COLO829 (cell line): ENCODE results near the gene C1orf159.
"Not testable (repeated sequence)": the region's sequence is repeated elsewhere in the genome, so short reads cannot be mapped to it uniquely, and the experiment has no call there.

Experiments used
- DNase-seq: peaks from one replicate; pipeline ENCODE4 v3.0.0; 2012; ENCODE audit warnings: low spot score

The C1orf159 gene

DNA sequence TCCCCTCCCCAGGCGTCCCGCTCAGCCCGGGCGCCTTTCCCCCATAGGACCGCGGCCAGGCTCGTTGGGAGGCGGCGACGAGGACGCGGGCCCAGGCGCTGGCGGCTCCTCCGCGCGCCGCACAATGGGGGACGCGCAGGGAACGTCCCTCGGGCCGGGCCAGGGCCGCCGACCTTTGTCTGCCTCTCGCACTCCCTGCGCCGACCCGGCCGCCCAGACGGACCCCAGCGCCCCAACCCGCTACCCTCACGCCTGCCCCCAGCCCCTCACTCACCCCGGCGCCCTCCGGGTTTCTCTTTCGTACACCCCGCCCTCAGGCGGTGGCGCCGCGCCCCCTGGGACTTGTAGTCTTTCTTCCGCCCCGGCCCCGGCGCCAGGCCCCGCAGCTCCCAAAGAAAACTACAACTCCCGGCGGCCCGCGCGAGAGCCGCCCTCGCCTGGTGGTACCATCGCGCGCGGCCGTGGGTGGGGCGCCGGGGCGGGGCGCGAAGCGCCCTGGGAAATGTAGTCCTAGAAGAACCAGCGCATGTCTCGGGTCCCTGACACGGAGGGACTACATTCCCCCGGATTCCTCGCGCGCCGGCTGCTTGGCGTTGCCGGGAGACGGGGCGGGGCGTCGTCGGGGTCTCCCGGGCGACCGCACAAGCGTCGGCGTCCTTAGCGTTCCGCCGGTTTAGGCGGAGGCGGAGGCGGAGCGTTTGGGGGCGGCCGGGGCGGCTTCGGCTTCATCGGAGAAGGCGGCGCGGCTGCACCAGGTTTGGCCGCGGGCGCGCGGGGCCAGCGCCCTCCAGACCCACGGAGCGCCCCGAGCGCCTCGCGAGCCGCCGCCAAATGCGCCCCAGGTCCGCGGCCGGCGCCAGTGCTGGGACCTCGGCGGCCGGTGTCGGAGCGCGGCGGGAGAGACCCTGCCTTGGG lies at the start of gene C1orf159:
Gene C1orf159 (minus strand): TSS at position 304 of the 915 bp plus-strand sequence. CDS start 24,546 bp downstream, outside the sequence.
- DNase-seq = peak; percentile 97

DNA sequence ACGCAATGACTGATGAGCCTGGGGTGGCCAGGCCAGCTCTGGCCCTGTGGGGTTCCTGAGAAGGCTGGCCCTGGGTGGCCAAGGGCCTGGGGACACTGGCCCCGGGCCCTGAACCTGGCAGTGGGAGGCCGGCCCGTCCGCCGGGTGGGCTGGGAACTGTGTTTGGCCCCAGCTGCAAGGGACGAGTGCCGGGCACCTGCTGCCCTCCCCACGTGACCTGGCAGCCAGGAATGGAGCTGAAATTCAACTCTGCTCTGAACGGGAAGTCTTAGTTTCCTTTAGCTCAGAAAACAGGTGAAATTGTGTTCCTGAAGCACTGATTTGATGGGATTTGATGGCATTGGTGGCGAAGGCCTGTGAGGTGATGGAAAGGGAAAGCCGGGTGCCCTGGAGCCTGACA lies 49.6 kb upstream of the C1orf159 start:
- no peak for DNase-seq

DNA sequence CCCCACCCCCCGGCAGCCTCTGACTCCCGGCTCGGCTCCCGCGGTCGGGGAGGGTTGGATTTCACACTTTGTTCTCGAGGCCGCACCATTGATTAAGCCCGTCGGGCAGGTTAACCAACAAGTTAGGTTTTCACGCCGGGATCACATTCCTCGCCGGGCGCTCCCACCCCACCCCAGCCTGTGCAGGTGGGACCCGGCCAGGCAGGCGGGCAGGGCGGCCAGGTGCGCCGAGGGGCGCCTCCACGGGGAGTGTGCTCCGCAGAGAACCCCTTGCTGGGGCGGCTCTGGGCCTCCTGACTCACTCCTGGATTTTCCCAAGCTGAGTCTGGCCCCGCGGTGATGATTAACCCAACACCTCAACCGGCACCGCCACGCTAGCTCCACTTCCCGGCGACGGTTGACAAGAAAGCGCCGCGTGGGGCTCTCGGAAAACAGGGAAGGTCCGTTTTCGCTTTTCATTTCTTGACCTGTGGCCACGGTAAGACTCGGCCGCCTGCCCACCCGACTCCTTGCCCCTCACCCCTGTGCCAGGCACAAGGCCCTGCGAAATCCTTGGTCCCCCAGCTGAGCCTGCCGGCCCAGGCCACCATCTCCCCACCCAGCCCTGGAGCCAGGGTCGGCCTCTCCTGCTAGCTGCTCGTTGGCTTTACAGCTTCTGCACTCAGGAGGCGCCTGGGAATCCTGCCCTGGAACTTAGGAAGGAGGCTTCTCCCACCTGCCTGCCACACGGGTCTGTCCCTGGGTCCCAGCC lies 49.0 kb upstream of the C1orf159 start:
- DNase-seq = no peak

DNA sequence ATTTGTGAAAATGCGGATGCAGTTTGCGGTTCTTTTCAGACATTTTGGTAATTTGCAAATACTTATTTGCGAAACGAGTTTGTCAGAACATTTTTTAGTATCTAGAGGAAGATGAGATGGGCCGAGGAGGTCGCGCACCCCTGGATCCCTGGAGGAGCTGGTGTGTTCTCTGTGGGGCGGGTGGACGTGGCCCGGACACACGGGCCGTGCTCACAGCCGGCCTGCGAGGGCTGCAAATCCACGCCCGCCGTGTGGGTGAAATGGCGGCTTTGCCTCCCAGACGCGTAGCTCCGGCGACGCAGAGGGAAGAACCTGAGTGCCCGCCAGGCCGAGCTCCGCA lies 48.4 kb upstream of the C1orf159 start:
- no peak for DNase-seq

DNA sequence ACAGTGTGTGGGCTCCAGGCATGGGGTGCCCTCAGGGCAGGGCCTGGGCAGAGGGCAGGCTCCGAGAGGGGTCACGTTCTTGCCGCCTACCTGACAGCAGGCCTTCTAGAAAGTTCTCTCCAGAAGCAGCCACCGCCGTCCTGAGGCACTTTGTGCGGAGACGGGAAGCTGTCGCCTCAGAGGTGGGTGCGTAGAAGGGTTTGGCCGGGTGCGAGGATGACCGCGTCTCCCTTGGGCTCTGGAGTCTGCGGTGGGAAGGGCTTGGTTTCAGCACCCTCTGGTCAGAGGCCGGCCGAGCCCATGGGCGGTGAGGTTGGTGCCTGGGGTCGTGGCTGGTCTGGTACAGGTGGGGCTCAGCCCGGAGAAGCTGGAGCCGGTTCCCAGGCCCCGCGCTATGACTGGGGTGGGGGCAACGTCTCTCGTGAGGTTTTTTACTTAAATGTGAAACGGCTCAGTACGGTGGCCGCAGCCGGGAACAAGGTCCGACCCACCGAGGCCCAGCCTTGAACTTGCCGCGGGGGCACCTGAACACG lies 47.7 kb upstream of the C1orf159 start:
- no peak for DNase-seq

DNA sequence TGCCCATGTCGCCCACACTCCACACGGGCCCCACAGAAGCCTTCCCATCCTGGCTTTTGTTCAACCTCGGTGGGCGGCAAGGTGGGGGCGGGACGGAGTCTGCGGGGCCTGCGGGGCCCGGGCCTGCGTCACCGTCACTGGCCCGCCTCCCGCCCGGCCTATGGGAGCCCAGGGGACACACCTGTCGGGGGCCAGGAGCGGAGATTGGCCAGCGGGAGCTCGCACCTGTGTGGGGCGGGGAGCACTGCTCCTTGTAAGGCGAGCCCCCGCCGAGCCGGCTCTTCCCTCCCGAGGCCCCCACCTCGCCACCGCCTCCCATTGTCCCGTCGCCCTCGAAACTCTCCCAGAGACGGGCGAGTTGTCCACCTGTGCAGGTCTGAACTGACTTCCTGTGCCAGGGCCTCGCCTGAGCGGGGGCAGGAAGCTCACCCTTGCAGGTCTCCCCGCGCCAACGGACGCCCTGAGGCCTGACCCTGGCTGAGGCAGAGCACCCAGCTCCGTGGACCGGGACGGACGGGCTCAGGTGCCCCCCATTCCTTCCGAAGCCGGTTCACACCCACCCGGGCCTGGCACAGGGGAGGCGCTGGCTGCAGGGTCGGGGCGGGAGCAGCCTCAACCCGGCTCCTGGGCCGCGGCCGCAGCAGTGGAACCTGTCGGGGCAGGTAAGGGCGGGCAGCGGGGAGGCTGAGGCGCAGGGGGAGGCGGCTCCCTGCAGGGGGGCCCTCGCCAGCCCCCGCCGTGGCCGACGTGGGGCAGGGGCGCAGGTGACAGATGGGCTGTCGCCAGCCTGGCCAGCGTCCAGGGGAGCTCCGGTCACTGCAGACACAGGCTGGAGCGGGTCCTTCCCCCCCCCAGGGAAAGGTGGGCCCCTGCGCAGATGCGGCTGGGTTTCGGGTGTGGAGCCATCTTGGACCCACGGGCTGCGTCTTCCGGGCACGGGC lies 47.0 kb upstream of the C1orf159 start:
- no peak for DNase-seq

DNA sequence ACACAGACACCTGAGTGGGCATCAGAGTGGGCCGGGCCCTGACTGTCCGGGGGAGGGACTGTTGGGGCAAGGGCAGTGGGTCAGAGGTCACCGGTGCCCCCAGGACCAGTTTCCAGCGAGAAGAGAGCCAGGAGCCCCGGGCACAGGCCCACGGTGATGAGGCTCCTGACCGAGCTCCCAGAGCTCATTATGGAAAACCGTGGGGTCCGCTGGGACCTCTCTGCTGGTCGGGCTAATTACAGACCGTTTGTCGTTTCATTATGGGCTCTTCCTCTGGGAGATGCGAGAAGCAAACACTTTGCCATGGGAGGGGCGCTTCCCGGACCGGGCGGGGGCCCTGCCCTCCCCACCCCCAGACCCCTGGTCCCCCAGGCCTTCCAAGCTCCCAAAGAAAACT lies 45.8 kb upstream of the C1orf159 start:
- DNase-seq = no peak

DNA sequence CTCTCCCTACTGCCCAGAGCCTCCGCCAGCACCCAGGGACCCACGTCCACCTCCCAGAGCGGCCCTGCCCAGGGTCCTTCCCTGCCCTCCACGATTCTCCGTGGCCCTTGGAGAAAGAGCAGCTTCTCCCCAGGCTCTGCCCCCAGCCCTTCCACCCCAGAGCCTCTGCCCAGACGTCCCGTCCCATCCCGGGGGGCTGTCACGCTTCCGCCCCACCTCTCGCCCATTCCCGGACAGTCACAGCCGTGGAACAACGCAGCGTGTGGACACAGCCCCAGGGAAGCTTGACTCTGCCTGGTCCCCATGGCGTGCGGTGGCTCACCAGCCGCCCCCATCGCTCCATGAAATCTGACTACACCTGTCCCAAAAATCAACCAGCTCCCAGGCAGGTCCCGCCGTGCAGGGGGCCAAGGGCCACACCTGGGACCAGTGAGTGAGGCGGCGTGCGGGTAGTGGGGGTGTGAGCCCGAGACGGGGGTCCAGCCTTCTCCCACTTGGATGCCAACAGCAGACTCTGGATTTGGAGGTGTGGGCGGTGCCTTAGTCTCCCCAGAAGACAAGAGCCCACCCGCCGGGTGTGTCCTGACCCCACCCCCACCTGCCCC lies 45.3 kb upstream of the C1orf159 start:
- DNase-seq = no peak

DNA sequence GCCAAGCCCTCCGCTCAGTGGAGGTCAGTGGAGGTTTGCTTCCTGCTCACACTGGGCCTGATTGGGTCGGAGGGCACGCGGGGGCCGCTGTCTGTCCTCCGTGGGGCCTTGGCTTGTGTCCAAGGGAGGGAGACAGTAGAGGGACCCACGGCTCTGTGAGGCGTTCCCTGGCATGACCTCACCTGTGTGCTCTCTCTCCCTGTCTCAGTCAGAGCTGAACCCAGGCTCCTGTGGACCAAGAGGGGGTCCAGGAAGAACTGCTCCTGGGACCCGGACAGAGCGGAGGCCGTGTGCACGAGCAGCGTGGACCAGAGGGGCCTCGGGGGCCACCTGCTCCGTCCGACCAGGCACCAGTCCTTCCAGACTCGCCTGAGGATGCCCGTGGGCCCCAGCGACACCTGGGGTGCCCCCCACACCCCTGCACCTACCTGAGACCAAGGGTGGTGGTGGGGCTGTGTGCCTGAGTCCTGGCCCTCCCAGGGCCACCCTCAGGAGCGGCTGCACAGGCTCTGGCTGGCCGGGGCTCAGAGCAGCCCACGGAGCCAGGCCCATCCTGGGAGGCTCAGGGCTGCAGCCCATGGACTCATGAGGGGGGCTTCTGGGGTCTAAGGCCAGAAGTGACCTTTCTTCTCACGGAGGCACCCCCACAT lies 44.5 kb upstream of the C1orf159 start:
- DNase-seq = no peak

DNA sequence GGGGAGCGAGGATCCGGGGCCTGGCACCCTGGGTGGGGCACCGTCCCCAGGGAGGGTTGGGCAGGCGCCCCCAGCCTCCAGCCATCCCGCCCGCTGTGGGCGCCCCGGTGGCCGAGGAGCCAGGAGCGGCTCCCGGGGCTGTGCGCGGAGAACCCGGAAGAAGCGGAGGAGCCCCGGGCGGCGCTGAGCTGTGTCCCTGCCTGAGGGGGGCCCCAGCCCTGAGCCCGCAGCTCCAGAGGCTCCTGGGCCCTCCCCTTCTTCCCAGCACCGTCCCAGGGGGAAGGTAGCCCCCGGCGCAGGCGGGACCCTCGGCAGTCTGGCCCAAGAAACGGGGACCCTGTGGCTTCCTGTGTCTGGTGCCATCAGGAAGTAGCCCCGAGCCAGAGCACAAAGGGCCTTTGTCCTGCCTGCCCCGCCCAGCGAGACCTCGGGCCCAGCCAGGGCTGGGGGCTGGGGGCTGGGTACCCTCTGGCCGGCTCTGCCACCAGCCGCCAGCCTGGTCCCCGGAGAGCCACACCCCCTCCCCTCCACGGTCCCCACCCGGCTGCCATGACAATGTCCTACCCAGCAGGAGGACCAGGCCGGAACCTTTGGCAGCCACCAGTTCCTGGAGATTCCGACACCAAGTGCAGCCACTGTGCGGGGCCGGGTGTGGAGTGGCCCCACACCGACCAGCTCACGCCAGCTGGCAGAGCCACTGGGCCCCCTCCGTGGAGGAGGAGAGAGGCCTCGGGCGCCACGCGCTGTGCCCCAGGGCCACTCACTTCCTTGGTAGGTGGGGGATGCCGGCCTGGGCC lies 42.2 kb upstream of the C1orf159 start:
- DNase-seq = peak; percentile 34

DNA sequence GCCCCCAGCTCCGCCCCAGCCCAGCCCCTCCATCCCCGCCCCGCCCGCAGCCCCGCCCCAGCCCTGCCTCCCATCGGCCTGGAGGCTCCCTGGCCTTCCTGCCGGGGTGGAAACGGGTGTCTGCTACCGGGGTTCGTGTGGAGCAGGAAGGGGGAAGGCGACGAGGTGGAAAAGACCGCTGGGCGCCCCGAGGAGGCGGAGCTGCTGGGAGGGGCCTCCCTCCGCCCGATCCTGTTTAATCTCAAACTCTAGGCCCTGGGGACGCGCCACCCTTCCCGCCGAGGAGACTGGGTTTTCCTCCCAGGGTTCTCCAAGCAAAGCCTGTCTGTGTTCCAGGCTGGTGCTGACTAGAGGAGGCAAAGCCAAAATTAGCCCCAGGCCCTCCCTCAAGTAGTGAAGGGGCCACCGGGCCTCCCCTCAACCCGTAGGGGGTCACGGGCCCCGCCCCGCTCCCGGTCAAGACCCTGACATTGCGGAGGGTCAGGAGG lies 41.6 kb upstream of the C1orf159 start:
- DNase-seq = peak; percentile 66

DNA sequence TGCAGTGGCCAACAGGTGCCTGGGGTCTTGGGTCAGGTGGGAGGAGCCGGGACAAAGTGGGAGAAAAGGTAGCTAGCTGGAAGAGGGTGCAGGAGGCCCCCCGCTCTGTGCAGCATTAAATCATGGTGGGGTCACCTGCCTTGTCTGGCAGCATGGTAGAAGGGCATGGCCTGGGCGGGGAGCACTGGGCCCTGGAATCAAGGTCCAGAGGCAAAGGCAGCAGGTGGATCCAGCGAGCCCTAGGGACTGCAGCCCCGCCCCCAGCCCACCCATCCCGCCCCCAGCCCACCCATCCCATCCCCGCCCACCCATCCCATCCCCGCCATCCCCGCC lies 41.1 kb upstream of the C1orf159 start:
- DNase-seq = no peak

DNA sequence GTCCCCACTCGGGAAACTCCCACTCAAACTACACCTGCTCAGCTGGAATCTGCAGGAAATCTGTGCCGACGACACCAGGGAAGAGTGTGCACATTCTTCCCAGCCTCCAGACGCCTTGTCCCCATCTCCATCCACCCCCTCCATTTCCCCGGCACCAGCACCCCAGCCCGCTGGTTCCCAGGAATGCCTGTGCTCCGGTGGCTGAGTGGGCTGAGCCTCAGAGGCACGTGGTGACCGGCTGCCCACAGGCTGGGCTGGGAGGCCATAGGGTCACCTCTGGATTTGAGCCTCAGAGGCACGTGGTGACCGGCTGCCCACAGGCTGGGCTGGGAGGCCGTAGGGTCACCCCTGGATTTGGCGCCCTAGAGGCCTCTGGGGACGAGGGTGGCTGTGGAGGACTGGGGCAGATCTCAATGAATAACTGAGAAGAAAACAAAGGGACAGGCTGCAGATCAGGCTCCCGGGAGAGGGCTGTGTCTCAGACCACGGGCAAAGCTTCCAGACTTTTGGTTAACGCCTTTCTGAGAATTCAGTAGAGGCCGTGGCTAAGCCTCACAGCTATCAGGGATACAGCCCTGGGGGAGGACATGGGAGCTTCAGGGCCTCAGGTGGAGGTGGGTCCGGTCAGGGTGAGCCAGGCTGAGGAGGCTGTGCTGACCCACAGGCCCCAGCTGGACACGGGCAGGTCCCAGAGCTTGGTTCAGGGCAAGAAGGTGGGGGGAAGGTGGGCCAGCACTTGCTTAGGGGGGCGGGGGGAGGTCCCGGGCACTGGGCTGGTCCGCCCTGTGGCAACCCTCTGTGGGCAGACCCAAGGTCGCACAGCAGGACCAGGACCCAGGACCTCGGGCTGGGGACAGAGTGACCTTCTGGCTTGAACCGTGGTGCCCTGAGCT lies 40.5 kb upstream of the C1orf159 start:
- DNase-seq = no peak

DNA sequence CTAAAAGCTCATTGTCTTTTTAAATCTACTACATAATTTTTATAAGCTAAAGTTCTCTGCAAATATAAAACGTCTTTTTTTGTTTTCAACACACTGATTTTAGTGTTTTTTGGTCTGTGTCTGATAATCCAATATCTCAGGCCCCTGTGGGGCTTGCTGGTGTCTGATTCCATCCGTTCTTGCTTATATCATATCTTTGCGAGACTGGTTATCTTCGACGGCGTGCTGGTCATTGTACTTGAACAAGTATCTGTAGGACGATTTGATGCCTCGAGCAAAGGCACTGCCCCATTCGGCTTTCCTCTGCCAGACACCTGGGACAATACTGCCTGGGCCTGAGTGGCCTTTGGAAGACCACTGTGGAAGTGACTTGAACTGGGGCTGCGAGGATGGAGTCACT lies 39.4 kb upstream of the C1orf159 start:
- no peak for DNase-seq

DNA sequence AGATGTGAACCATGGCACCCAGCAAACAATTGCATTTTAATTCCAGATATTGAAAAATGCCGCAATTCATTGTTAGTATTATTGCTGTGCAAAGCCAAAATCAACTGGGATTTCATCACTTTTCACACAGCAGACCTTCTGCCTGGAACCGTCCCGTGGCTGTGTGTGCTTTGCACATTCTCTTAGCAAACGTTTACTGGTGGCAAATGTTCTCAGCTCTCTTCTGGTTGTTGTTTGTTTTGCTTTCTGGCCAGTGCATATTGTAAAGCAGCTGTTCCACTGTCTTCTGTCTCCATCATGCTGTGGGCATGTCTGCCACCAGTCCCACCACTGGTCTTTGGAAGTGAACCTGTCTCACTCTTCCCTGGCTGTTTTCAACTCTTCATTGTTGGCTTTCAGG lies 38.0 kb upstream of the C1orf159 start:
- no peak for DNase-seq

DNA sequence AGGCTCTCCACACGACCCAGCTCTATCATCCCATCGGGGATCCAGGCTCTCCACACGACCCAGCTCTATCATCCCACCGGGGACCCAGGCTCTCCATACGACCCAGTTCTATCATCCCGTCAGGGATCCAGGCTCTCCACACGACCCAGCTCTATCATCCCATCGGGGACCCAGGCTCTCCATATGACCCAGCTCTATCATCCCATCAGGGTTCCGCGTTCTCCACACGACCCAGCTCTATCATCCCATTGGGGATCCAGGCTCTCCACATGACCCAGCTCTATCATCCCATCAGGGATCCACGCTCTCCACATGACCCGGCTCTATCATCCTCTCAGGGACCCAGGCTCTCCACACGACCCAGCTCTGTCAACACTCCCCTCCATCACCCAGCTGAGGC lies 37.3 kb upstream of the C1orf159 start:
- not testable (repeated sequence) for DNase-seq

DNA sequence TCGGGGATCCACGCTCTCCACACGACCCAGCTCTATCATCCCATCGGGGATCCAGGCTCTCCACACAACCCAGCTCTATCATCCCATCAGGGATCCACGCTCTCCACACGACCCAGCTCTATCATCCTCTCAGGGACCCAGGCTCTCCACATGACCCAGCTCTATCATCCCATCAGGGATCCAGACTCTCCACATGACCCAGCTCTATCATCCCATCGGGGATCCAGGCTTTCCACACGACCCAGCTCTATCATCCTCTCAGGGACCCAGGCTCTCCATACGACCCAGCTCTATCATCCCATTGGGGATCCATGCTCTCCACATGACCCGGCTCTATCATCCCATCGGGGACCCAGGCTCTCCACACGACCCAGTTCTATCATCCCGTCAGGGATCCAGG lies 36.5 kb upstream of the C1orf159 start:
- not testable (repeated sequence) for DNase-seq

DNA sequence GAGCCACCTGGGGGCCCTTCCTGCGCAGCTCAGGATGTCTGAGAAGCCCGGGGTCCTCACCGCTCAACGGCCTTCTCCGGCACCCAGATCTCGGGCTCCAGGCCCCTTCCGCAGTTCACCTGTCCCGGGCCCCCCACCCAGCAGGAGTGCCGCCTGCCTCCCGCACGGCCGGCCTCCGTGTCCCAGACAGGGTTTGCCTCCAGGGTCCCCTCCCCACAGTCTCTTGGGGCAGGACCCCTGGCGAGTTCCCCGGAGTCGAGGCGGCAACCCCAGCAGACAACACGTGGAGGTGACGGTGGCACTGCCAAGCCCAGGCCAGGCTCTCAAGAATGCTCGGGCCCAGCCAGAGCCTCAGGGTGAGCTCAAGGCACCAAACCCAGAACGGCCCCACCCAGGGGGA lies 35.4 kb upstream of the C1orf159 start:
- no peak for DNase-seq

DNA sequence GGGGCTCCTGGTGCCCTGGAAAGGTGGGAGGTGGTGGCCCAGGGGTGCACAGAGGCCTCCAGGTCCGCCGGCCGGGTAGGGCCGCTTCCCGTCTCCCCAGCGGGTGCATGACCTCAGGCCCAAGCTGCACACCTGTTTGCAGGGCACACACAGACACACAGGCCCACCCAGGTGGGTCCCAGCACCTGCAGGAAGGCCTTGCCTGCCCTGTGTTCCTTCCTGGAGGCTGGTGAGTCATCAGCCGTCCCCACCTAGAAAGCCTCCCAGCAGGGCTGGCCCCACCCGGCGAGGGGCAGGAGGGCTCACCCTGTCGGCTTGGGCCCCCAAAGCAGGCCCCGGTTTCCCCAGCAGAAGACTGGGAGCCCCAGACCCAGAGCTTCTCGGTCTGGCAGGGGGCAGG lies 34.2 kb upstream of the C1orf159 start:
- DNase-seq = no peak
